GM12873 (cell line): ENCODE results near the gene ACACB.

Experiments
- CTCF ChIP-seq: IDR thresholded peaks from 2 replicates; pipeline ENCODE4 v1.5.1; 2012; ENCODE audit warnings: low read depth, mild to moderate bottlenecking, moderate library complexity, low read length, control low read depth; ENCODE audit not compliant: insufficient read depth; ENCODE audit errors: missing control alignments

Gene ACACB

DNA sequence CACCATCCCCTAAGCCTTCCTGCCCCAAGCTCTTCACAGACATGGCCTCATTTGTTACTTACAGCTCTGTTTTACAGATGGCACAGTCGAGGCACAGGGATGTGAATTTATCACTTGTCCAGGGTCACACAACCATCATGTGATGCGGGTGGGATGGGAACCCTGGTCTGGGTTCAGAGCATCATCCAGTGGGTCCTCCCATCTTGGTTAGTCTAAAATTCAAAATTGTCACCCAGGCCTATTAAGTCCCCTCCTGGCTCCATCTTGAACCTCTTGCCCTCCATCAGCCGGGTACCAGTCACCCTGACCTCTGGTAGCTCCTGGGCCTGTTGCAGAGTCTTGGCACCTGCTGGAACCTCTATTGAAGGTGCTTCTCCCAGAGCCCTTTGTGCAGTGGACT lies 52.9 kb downstream of the ACACB start:
- no peak for TF ChIP-seq CTCF

DNA sequence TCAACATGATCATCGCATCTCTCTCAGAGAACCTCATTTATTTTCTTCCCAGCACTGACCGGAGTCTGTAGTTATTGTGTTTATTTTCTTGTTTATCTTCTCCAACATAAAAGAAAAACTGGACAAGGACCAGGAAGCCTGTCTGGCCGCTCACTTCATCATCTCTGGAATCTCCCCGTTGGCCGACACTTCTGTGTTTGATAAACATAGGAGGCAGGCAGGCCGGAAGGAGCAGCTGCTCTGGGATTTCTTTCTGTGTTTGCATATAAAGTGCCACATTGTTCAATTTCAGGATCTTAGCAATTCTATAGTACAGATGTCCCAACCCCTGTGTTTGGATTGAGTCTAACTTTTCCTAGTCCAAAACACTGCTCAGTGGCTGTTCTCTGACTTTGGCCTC lies 53.3 kb downstream of the ACACB start:
- TF ChIP-seq CTCF, result no peak

- no peak for TF ChIP-seq CTCF
Observed at GRCh38 chr12:109170324-109170723, 53.9 kb downstream of the ACACB start.

DNA sequence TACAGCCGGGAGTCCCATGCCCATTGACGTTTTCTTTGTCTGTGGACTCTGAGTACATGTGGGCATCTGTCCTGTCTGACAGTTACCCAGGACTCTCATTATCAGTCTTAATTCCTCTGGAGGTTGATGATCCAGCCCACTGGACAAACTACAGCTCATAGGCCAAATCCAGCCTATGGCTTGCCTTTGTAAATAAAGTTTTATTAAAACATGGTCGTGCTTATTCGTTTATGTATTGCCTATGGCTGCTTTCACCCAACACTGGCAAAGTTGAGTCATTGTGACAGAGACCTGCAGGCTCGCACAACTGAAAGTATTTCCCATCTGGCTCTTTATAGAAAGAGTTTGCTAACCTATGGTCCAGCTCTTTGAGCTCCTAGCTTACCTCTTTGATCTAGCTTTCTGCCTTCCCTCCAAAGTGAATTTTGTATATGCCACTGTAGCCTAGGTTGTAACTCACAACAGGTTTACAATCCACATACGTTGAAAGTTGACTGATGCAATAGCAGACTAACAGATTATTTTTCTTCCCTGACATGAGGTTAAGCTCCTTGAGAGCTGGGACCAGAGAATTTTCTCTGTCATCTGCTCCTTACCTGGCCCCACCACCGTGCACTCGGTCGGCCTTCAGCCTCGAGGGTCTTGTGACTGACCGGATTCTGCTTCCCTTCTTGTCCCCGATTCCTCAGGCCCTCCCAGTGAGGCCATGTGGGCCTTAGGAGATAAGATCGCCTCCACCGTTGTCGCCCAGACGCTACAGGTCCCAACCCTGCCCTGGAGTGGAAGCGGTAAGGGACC lies 57.3 kb downstream of the ACACB start:
- TF ChIP-seq CTCF, result no peak

GRCh38 chr12:109174468-109174867 lies 58.1 kb downstream of the ACACB start:
- no peak for TF ChIP-seq CTCF

DNA sequence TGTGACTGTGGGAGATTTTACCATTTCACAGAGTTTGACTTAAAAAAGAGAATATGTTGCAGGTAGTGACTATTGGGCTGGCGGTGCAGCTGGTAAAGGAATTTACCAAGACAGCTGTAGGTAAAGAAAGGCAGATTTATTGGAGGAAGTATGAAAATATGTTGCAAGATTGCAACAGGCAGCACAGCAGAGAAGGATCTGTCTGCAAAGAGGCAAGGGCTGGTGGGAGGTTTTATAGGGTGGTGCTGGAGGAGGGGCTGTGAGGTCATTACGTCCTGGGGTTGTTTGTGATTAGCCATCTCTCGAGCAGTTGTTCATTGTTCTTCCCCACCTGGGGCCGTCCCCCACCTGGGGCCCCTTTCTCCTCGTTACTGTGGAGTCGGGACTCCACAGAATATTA lies 62.1 kb downstream of the ACACB start:
- no peak for TF ChIP-seq CTCF

GRCh38 chr12:109179927-109180326 lies 63.5 kb downstream of the ACACB start:
- no peak for TF ChIP-seq CTCF
